Left cardiac atrium (tissue), 4 donors: ENCODE results near the gene PITHD1. TPM values are rescaled to one million over a fixed set of nuclear protein-coding genes. Genes with fewer than 3 reads are reported as not detected.
"Not testable (repeated sequence)": the region's sequence is repeated elsewhere in the genome, so short reads cannot be mapped to it uniquely, and the experiment has no call there.

ENCODE experiments used
- ATAC-seq, 2 donors: fragments of 200-7000 bp; cut with Tn5 transposase; one replicate each; pipeline ENCODE4 v1.9.1; 2020; ENCODE audit warnings: mild to moderate bottlenecking in 2 of 2, moderate library complexity in 2 of 2
- DNase-seq: peaks from one replicate; pipeline ENCODE4 v3.0.0-alpha.2; 2020
- intact Hi-C, 2 donors: fragments of 100-400 bp; cut with DNase I; formaldehyde crosslinking; loops; one replicate each; pipeline versions ENCODE4 v1.14.1 to v1.15.1; 2022 to 2023
- long read RNA-seq: library from polyadenylated mRNA; unstranded; transcript quantifications from one replicate; pipeline ENCODE4 v2.0.0, GENCODE V29; 2021
- total RNA-seq, 2 donors: library from RNA; stranded (reverse); fragmentation: NEBNext Ultra II Directional; extraction: Animal tissue kit (Norgen Biotek cat#: 25700); gene quantifications; one replicate each; pipeline ENCODE4 v1.2.1, GENCODE V29; 2021
- donor health status: DM: no; HTN: yes; CAD: no.
- donor health status: DM: no; HTN: yes; CAD: no; lungs with severe emphysema.
- donor health status: DM: yes; HTN: yes; CAD: no.
- donor health status: Dilated cardiomyopathy.

Gene PITHD1
- total RNA-seq: 10 to 100 TPM; 34.9 to 39.6 TPM
- long read RNA-seq, transcript PITHD1-201 (6 exons, 1,603 nt): major isoform, 45 of 47 reads
- long read RNA-seq, partial matches to known transcripts: 0 of 47 reads
- long read RNA-seq, other reads (novel, unspliced or antisense): 2 of 47 reads

GRCh38 chr1:23777979-23778814 is at the start of gene PITHD1:
Gene PITHD1, plus strand, starts transcription at chr1:23778418. Its CDS starts 98 bp downstream, at chr1:23778516.
- intact Hi-C loops: no loop called here
- ATAC-seq (peak; percentile 92 to 94), DNase-seq (peak; percentile 86)

DNA sequence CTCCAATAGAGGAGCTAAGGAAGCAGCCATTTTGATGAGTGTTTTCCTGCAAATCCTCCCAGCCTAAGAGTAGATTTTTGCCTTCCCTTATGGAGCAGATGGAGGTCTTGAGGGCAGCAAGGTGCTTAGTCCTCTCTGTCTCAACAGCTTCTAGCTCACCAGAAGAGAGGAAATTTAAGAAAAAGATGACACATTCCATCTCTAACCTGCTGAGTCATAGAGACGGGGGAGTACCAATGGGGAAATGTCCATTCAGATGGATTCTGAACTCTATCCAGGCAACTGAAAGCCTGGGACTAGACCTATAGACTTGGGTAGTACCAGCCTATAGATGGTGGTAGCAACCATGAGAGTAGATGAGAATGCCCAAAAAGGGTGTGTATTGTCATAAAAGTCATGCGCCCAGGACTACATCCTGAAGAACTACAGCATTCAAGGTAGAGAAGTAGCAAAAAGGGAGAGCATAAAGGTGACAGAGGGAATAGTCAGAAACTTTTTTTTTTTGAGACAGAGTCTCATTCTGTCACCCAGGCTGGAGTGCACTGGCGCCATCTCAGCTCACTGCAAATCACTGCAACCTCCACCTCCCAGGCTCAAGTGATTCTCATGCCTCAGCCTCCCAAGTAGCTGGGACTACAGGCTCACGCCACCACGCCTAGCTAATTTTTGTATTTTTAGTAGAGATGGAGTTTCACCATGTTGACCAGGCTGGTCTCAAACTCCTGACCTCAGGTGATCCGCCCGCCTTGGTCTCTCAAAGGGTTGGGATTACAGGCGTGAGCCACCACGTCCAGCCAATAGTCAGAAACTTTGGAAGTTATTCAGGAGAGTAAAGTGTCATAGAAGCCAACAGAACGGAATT is 45.6 kb upstream of the PITHD1 start:
- intact Hi-C loops: no loop called here
- ATAC-seq: no peak
- DNase-seq: no peak

DNA sequence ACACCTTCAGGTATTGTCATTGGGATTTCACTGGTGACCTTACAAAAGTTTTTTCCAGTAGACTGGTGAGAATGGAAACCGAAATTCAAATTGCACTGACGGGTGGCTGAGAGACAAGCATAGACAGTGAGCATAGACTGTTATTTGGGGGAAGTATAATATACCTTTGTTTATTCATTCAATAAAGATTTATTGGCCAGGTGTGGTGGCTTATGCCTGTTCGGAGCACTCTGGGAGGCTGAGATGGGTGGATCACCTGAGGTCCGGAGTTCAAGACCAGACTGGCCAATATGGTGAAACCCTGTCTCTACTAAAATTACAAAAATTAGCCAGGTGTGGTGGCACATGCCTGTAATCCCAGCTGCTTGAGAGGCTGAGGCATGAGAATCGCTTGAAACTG is 44.9 kb upstream of the PITHD1 start:
- ATAC-seq, intact Hi-C loops, DNase-seq: not testable (repeated sequence)

GRCh38 chr1:23736437-23737134 is 41.6 kb upstream of the PITHD1 start:
- ATAC-seq (no peak), DNase-seq (no peak)
- intact Hi-C loops: no loop called here

GRCh38 chr1:23741609-23742008 is 36.6 kb upstream of the PITHD1 start:
- intact Hi-C loops: loop anchor here in 1 of 2 donors (5.0 kb wide), 1 partner anchor 44 kb away; no protein-coding TSS in a partner anchor
- DNase-seq: no peak
- no peak for ATAC-seq

GRCh38 chr1:23742670-23743286 is 35.4 kb upstream of the PITHD1 start:
- intact Hi-C loops: loop anchor here in 1 of 2 donors (5.0 kb wide), 1 partner anchor 45 kb away; no protein-coding TSS in a partner anchor
- DNase-seq (no peak), ATAC-seq (peak in 1 of 2 donors; percentile 27)

- intact Hi-C loops: loop anchor here in 1 of 2 donors (5.0 kb wide), 1 partner anchor 46 kb away; no protein-coding TSS in a partner anchor
- DNase-seq: peak; percentile 81
- ATAC-seq: peak; percentile 97
These were observed 34.7 kb upstream of the PITHD1 start, which contains the start of gene ELOA for GRCh38 chr1:23743287-23744152. Gene ELOA, plus strand, starts transcription at chr1:23743471. Its CDS starts 33 bp downstream, at chr1:23743504.

DNA sequence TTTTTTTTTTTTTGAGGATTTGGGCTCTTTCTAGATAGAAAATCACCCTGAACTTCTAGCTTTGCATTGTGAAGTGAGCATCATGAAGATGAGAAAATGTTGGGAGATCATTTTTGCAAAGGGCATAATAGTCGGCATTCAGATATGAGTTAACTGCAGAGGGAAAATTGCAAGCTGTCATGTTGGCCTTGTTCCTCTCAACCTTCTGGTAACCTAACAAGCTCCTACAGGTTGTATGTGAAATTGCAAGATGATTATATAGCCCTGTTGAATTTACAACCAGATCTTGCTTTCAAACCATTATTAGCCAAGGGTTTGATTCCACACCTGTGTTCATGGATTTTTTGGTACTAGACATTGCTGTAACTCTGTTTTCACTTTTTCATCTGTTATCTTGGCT is 32.7 kb upstream of the PITHD1 start:
- no peak for ATAC-seq
- no peak for DNase-seq
- intact Hi-C loops: no loop called here

DNA sequence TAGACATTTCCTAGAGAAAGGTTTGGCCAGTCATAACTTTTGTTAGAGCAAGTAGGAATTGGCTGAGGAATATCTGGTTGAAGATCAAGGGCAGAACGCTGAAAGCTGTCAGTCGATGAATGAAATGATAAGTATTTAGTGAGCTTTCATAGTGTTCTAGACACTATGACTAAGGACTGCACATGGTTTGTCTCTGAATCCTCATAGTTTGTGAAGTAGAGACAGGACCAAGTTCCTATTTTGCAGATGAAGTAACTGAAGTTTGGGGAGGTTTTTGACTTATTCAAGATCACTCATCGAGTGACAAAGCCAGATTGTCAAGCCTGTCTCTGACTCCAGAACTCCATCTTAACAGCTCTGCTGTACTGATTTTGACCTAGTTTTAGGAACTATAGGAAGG is 30.2 kb upstream of the PITHD1 start:
- intact Hi-C loops: no loop called here
- DNase-seq (no peak), ATAC-seq (no peak)

DNA sequence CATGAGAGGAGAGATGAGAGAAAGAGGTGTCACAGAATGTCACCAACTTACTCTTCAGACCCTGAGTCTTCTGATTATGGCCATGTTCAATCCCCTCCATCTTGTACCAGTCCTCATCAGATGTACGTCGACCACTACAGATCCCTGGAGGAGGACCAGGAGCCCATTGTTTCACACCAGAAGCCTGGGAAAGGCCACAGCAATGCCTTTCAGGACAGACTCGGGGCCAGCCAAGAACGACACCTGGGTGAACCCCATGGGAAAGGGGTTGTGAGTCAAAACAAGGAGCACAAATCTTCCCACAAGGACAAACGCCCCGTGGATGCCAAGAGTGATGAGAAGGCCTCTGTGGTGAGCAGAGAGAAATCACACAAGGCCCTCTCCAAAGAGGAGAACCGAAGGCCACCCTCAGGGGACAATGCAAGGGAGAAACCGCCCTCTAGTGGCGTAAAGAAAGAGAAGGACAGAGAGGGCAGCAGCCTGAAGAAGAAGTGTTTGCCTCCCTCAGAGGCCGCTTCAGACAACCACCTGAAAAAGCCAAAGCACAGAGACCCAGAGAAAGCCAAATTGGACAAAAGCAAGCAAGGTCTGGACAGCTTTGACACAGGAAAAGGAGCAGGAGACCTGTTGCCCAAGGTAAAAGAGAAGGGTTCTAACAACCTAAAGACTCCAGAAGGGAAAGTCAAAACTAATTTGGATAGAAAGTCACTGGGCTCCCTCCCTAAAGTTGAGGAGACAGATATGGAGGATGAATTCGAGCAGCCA is 27.0 kb upstream of the PITHD1 start:
- intact Hi-C loops: no loop called here
- peak; percentile 57 to 70 for ATAC-seq
- DNase-seq: no peak

DNA sequence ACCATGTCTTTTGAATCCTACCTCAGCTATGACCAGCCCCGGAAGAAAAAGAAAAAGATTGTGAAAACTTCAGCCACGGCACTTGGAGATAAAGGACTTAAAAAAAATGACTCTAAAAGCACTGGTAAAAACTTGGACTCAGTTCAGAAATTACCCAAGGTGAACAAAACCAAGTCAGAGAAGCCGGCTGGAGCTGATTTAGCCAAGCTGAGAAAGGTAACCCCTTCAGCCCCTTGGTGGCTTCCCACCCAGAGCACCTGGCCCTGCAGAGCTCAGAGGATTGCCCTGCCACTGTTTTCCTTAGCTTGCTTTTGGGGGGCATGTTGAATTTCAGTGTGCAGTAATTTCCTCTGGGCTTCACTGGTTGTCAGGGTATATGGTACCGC is 26.4 kb upstream of the PITHD1 start:
- intact Hi-C loops: no loop called here
- no peak for DNase-seq
- no peak for ATAC-seq

DNA sequence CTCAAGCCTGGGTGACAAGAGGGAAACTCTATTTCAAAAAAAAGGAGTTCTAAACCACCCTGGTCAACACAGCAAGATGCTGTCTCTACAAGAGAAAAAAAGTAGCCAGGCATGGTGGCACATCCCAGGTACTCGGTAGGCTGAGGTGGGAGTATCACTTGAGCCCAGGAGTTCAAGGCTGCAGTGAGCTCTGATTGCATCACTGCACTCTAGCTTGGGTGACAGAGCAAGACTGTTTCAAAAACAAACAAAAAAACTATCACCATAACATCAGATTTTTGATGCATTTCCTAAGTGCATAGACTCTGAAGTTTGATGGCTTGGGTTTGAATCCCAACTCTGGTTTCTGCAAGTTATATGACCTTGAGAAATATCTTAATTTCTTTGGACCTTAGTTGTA is 25.3 kb upstream of the PITHD1 start:
- intact Hi-C loops: no loop called here
- no peak for ATAC-seq
- DNase-seq: no peak

DNA sequence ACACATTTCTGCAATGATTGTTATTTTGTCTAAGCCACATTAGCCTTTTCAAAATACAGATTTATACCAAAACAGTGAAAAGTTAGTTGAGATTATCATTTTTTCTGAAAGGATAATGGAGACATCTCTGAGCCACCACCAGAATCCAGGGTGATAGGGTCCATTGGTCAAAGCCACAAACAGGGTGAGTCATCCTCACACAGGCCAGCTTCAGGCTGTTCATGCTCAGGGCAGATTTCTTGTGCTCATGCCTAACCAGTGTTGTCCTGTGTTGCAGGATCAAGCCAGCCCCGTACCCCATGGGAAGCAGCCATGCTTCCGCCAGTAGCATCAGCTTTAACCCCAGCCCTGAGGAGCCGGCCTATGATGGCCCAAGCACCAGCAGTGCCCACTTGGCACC is 21.5 kb upstream of the PITHD1 start:
- ATAC-seq: peak in 1 of 2 donors; percentile 31
- intact Hi-C loops: no loop called here

GRCh38 chr1:23757812-23758211 is 20.4 kb upstream of the PITHD1 start:
- no peak for ATAC-seq
- intact Hi-C loops: no loop called here
- no peak for DNase-seq

More for the DNA sequence above, 21.5 kb upstream of the PITHD1 start:
- no peak for DNase-seq

DNA sequence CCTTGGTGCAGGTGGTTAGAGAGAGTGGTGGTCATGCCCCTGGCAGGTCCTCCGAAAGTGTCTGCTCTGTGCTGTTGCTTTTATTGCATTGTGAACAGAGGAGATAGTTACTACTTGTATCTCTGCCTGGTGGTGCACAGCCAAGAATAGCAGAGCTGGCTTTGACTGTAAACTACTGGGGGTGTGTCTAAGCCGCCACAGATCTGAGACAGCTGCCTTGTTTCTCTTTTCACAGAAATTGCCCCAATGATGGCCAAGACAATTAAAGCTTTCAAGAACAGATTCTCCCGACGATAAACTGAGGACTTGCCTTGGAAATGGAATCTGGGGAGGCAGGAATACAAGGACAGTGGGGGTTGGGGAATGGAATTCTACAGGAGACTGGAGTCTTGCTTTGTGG is 18.9 kb upstream of the PITHD1 start:
- ATAC-seq (peak; percentile 73), DNase-seq (peak; percentile 43)
- intact Hi-C loops: no loop called here

- no peak for DNase-seq
- no peak for ATAC-seq
- intact Hi-C loops: no loop called here
These were observed 15.1 kb upstream of the PITHD1 start for GRCh38 chr1:23763041-23763577.

DNA sequence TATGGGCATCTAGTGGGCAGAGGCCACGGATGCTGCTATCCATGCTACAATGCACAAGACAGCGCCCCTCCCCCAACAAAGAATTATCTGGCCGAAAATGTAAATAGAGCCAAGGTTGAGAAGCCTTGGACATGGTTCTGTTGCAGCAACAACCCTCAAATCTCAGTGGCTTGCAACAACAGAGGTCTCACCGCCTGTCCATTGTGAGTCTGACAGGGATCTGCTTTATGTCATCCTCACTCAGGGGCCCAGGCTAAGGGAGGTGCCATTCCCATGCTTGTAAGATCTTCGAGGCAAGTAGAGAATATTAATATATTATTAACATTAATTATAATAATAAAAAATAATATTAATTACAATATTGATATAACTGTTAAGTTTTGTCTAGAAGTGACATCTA is 9.5 kb upstream of the PITHD1 start:
- no peak for DNase-seq

More for the DNA sequence above, 9.5 kb upstream of the PITHD1 start:
- peak; percentile 30 to 59 for ATAC-seq
- intact Hi-C loops: no loop called here
